ENCODE measurements around the gene FSTL4. TPM values are rescaled to one million over a fixed set of nuclear protein-coding genes. Genes with fewer than 3 reads are reported as not detected.

The FSTL4 gene
- total and polyA plus RNA-seq, 12 donors, result 0.01 to 0.42 (median 0.38) TPM; not detected in 6

DNA sequence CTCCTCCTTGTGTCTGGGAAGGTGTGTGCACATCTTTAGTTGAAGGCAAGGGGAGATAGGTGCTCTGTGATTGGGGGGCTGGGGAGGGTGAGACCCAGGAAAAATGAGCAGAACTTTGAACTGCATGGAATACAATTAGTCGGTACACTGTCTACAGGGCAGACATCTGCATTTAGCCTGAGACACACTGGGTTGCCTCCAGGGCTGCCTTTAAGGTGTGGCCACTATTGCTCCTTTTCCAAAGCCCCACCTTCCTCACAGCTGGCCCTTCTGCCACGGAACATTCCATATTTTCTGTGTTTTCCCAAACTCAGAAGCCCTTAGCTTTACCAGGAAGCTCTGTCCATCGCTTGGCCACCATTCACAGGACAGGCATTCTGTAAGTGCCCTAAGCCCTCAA, 312.6 kb downstream of the FSTL4 start:
- no peak for ATAC-seq
- Histone ChIP-seq H3K36me3 (no peaks in the 10 kb centered on the region), H3K4me1 (no peaks in the 10 kb centered on the region), H3K27me3 (peaks cover 0 to 20% (median 7%) of the 10 kb centered on the region in 7 donors), H3K27ac (no peak overlapping the region), H3K4me3 (no peak overlapping the region), H3K9me3 (no peaks in the 10 kb centered on the region)
- TF ChIP-seq, protein P1, sequence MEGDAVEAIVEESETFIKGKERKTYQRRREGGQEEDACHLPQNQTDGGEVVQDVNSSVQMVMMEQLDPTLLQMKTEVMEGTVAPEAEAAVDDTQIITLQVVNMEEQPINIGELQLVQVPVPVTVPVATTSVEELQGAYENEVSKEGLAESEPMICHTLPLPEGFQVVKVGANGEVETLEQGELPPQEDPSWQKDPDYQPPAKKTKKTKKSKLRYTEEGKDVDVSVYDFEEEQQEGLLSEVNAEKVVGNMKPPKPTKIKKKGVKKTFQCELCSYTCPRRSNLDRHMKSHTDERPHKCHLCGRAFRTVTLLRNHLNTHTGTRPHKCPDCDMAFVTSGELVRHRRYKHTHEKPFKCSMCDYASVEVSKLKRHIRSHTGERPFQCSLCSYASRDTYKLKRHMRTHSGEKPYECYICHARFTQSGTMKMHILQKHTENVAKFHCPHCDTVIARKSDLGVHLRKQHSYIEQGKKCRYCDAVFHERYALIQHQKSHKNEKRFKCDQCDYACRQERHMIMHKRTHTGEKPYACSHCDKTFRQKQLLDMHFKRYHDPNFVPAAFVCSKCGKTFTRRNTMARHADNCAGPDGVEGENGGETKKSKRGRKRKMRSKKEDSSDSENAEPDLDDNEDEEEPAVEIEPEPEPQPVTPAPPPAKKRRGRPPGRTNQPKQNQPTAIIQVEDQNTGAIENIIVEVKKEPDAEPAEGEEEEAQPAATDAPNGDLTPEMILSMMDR (IDR thresholded peaks at IDR 0.05), result no peak
- intact Hi-C loops (cut with DNase I), result no loop called here
- no peak for DNase-seq
- whole genome bisulfite sequencing, 2 donors, result 85 to 88% methylated on average over 3 of the region's 3 CpGs

DNA sequence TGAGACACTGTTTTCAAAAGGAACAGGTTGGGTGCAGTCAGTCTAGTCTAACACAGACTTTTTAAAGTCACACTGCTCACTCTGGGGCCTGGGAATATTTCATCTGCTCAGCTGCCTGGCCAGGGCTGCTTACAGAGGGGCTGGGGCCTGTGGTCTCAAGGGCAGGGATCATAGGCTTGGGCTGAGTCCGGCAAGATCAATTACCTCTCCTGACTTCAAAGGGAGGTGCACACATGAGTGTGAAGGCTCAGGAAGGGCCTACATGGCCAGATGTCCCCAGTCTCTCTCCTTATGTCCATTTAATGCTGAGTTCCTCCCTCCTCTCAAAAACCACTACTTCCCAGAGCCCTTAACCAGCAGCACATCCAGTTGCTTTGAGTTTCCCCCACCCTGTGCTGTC, 313.3 kb downstream of the FSTL4 start:
- H3K4me3 ChIP-seq, result no peak overlapping the region
- H3K27ac ChIP-seq, result no peak overlapping the region
- no peaks in the 10 kb centered on the region for H3K36me3 ChIP-seq
- peaks cover 0 to 25% (median 12%) of the 10 kb centered on the region in 7 donors for H3K27me3 ChIP-seq
- no peaks in the 10 kb centered on the region for H3K4me1 ChIP-seq
- intact Hi-C loops (cut with DNase I), result no loop called here
- DNase-seq (no peak), ATAC-seq (no peak)
- TF ChIP-seq, protein P1 (IDR thresholded peaks at IDR 0.05), result no peak
- H3K9me3 ChIP-seq, result no peaks in the 10 kb centered on the region
- 81 to 84% methylated on average over 1 of the region's 1 CpG for WGBS, 2 donors

- H3K36me3 ChIP-seq, result no peaks in the 10 kb centered on the region
- TF ChIP-seq, protein P1 (IDR thresholded peaks at IDR 0.05), result no peak
- WGBS, 2 donors, result 79 to 85% methylated on average over 4 of the region's 4 CpGs
- no peak overlapping the region for H3K4me3 ChIP-seq
- ATAC-seq (no peak), DNase-seq (no peak)
- no peaks in the 10 kb centered on the region for H3K9me3 ChIP-seq
- H3K27ac ChIP-seq, result no peak overlapping the region
- H3K27me3 ChIP-seq, result peaks cover 0 to 25% (median 12%) of the 10 kb centered on the region in 7 donors
- no peaks in the 10 kb centered on the region for H3K4me1 ChIP-seq
- intact Hi-C loops (cut with DNase I), result no loop called here
Observed at GRCh38 chr5:133298447-133298846, 313.9 kb downstream of the FSTL4 start.

- intact Hi-C loops (cut with DNase I), result no loop called here
- WGBS, 2 donors, result 80 to 83% methylated on average over 5 of the region's 5 CpGs
- Histone ChIP-seq H3K4me3 (no peak overlapping the region), H3K9me3 (no peaks in the 10 kb centered on the region), H3K27me3 (peaks cover 0 to 25% (median 12%) of the 10 kb centered on the region in 7 donors), H3K27ac (no peak overlapping the region), H3K4me1 (no peaks in the 10 kb centered on the region), H3K36me3 (no peaks in the 10 kb centered on the region)
- ATAC-seq, result no peak
- TF ChIP-seq, protein P1 (IDR thresholded peaks at IDR 0.05), result no peak
- no peak for DNase-seq
Observed at GRCh38 chr5:133297293-133297692, 315.0 kb downstream of the FSTL4 start.

Data from heart right ventricle (tissue), 16 donors.